ENCODE measurements around the gene PKHD1.

DNA sequence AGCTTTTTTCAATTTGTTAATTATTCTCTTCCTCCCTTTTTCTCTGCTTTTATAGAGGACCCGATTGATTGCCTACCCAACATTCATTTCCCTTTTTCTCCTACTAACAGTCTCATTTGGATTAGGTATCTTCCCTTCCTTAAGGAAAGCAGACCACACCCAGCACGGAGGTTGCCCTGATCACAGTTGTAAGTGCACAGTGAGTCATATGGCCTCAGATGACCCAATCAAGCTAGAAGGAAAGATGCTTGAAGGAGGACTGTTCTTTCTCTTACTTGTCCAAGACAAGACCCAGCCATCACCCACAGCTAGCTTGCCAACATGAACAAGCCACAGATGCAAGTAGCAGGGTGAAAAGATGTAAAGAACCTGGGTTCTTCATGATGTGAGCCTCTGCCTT is 518.6 kb downstream of the PKHD1 start:
- no peak for TF ChIP-seq GATA2 (IDR thresholded peaks at IDR 0.05; ENCODE audit: low read depth, low read length)
- no peak for TF ChIP-seq GATA3 (IDR thresholded peaks at IDR 0.05; ENCODE audit: low read depth, low read length)

Data from SH-SY5Y (cell line).